WTC11 (cell line): Measurements from ENCODE around the gene GPR152. TPM values are rescaled to one million over a fixed set of nuclear protein-coding genes. Genes with fewer than 3 reads are reported as not detected.

Source experiments
- ATAC-seq: fragments of 200-7000 bp; cut with Tn5 transposase; 2 replicates; pipeline ENCODE4 v1.10.0; 2021; ENCODE audit warnings: mild to moderate bottlenecking, moderate library complexity
- CTCF ChIA-PET: fragments of 300-600 bp; sonication (Branson Sonifier 250); formaldehyde crosslinking; loops from one replicate; lab custom pipeline; 2021; ENCODE audit warnings: antibody characterized with exemption; lab: Charles Lee
- POLR2A ChIA-PET: fragments of 350-600 bp; sonication (Branson Sonifier 250); formaldehyde crosslinking; loops from one replicate; lab custom pipeline; 2021; ENCODE audit warnings: antibody characterized with exemption; lab: Charles Lee
- DNase-seq: peaks from one replicate; pipeline ENCODE4 v3.0.0; 2021; ENCODE audit warnings: low spot score
- H3K27ac Mint-ChIP-seq: 2 replicates; pipeline ENCODE4 v1.8.0; 2021; ENCODE audit warnings: mixed read lengths
- H3K27me3 Mint-ChIP-seq: 2 replicates; pipeline ENCODE4 v1.8.0; 2021; ENCODE audit warnings: low read depth, mild to moderate bottlenecking, moderate library complexity, mixed read lengths
- H3K36me3 Mint-ChIP-seq: 2 replicates; pipeline ENCODE4 v1.8.0; 2021; ENCODE audit warnings: mixed read lengths
- H3K4me1 Mint-ChIP-seq: 2 replicates; pipeline ENCODE4 v1.8.0; 2022; ENCODE audit warnings: mixed read lengths
- H3K4me3 Mint-ChIP-seq: 2 replicates; pipeline ENCODE4 v1.8.0; 2021; ENCODE audit warnings: mild to moderate bottlenecking, moderate library complexity, mixed read lengths
- H3K9me3 Mint-ChIP-seq: 2 replicates; pipeline ENCODE4 v1.8.0; 2021; ENCODE audit warnings: mixed read lengths
- CBFB ChIP-seq: sonication (generic); formaldehyde crosslinking; IDR thresholded peaks from 2 replicates; pipeline ENCODE4 v1.8.1; 2022; ENCODE audit warnings: mild to moderate bottlenecking, low read depth, missing genetic modification reagents
- CREM ChIP-seq: sonication (generic); formaldehyde crosslinking; IDR thresholded peaks from 2 replicates; pipeline ENCODE4 v1.8.1; 2022; ENCODE audit warnings: mild to moderate bottlenecking, missing genetic modification reagents, moderate library complexity
- ELF4 ChIP-seq: sonication (generic); formaldehyde crosslinking; IDR thresholded peaks from 2 replicates; pipeline ENCODE4 v1.8.1; 2022; ENCODE audit warnings: low read depth, mild to moderate bottlenecking, moderate library complexity, missing genetic modification reagents
- FOXJ3 ChIP-seq: sonication (generic); formaldehyde crosslinking; IDR thresholded peaks from 2 replicates; pipeline ENCODE4 v1.9.0; 2021; ENCODE audit warnings: missing genetic modification reagents, mild to moderate bottlenecking, borderline replicate concordance
- IRF2 ChIP-seq: sonication (generic); formaldehyde crosslinking; IDR thresholded peaks from 2 replicates; pipeline ENCODE4 v1.8.0; 2022; ENCODE audit warnings: low read depth, missing genetic modification reagents, borderline replicate concordance
- JUN ChIP-seq: sonication (generic); formaldehyde crosslinking; IDR thresholded peaks from 2 replicates; pipeline ENCODE4 v1.8.0; 2023; ENCODE audit warnings: mild to moderate bottlenecking, missing genetic modification reagents
- SMAD3 ChIP-seq: sonication (generic); formaldehyde crosslinking; IDR thresholded peaks from 2 replicates; pipeline ENCODE4 v1.8.0; 2022; ENCODE audit warnings: missing genetic modification reagents, mild to moderate bottlenecking, borderline replicate concordance
- TEAD4 ChIP-seq: sonication (generic); formaldehyde crosslinking; IDR thresholded peaks from 2 replicates; pipeline ENCODE4 v1.8.0; 2022; ENCODE audit warnings: mild to moderate bottlenecking, missing genetic modification reagents
- ZNF317 ChIP-seq: sonication (generic); formaldehyde crosslinking; IDR thresholded peaks from 2 replicates; pipeline ENCODE4 v1.8.1; 2023; ENCODE audit warnings: low read depth, mild to moderate bottlenecking, moderate library complexity, missing genetic modification reagents, borderline replicate concordance
- ZNF396 ChIP-seq: fragments of 250-450 bp; sonication (Bioruptor Pico); IDR thresholded peaks from 2 replicates; pipeline ENCODE4 v1.8.0; 2021; ENCODE audit warnings: mild to moderate bottlenecking, moderate library complexity, borderline replicate concordance
- ZNF416 ChIP-seq: fragments of 250-450 bp; sonication (Bioruptor Pico); IDR thresholded peaks from 2 replicates; pipeline ENCODE4 v1.9.0; 2021; ENCODE audit warnings: mild to moderate bottlenecking, inconsistent platforms
- ZNF671 ChIP-seq: fragments of 250-450 bp; sonication (Bioruptor Pico); IDR thresholded peaks from 2 replicates; pipeline ENCODE4 v1.8.0; 2021; ENCODE audit warnings: mild to moderate bottlenecking
- total RNA-seq: library from RNA; stranded (reverse); gene quantifications from 3 replicates; pipeline ENCODE4 v1.2.3, GENCODE V29; 2021
- TF ChIP-seq, protein P1 (sequence below): sonication (generic); formaldehyde crosslinking; IDR thresholded peaks from 2 replicates; pipeline ENCODE4 v1.8.1; 2023; ENCODE audit warnings: mild to moderate bottlenecking, missing genetic modification reagents, moderate library complexity
- TF ChIP-seq, protein P2 (sequence below): fragments of 250-450 bp; sonication (Bioruptor Pico); IDR thresholded peaks from 2 replicates; pipeline ENCODE4 v1.9.0; 2021; ENCODE audit warnings: mild to moderate bottlenecking, borderline replicate concordance
- TF ChIP-seq, protein P3 (sequence below): sonication (generic); formaldehyde crosslinking; IDR thresholded peaks from 2 replicates; pipeline ENCODE4 v1.8.1; 2023; ENCODE audit warnings: mild to moderate bottlenecking, missing genetic modification reagents
- TF ChIP-seq, protein P4 (sequence below): fragments of 250-450 bp; sonication (Bioruptor Pico); IDR thresholded peaks from 2 replicates; pipeline ENCODE4 v1.8.0; 2021; ENCODE audit warnings: mild to moderate bottlenecking
- TF ChIP-seq, protein P5 (sequence below): fragments of 250-450 bp; sonication (Bioruptor Pico); IDR thresholded peaks from 2 replicates; pipeline ENCODE4 v1.9.0; 2021; ENCODE audit warnings: moderate library complexity, mild to moderate bottlenecking, inconsistent platforms, borderline replicate concordance
- TF ChIP-seq, protein P6 (sequence below): sonication (generic); formaldehyde crosslinking; conservative IDR thresholded peaks from 2 replicates; pipeline ENCODE4 v1.8.1; 2022; ENCODE audit warnings: mild to moderate bottlenecking, missing genetic modification reagents
- TF ChIP-seq, protein P7 (sequence below): fragments of 250-450 bp; sonication (Bioruptor Pico); IDR thresholded peaks from 2 replicates; pipeline ENCODE4 v2.1.2; 2022; ENCODE audit warnings: mild to moderate bottlenecking, moderate library complexity
- TF ChIP-seq, protein P8 (sequence below): sonication (generic); formaldehyde crosslinking; IDR thresholded peaks from 2 replicates; pipeline ENCODE4 v1.8.0; 2023; ENCODE audit warnings: missing genetic modification reagents

The GPR152 gene
- total RNA-seq, 1 experiment from 2014 or later, result not detected

DNA sequence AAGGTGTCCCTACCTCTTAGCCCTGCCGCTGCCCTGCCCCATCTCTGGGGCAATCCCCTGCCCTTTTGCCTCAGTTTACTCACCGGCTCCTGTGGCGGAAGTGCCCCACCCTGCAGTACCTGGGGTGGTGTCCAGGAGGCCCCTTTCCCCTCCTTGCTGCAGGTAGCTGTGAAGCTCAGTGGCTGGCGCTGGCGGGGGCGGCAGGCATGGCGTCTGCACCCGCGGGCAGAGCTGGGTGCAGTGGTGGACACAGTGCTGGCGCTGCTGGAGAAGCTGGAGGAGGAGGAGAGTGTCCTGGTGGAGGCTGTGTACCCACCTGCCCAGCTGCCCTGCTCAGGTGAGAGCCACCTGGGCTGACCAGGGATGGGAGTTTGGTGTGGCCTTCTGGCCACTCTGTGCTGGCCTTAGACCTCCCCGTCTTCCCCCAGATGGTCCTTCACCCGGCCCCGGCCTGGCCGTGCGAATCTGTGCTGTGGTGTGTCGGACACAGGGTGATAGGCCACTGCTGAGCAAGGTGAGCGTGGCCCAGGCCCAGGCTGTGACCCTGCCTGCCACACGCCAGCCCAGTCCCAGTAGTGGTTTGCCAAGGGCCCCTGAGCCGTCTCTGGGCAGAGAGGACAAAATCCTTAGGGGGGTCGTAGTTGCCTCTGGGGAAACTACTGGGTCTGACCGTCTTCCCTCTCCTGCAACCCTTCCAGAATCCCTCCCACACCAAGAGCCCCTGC lies 33.0 kb downstream of the GPR152 start:
- CTCF ChIA-PET, result interaction anchor here (0.8 to 4.1 kb wide), 7 partner anchors 12 to 68 kb away, joined by 3 to 45 read pairs (median 5); partner anchors contain the start of genes PPP1CA and TBC1D10C

DNA sequence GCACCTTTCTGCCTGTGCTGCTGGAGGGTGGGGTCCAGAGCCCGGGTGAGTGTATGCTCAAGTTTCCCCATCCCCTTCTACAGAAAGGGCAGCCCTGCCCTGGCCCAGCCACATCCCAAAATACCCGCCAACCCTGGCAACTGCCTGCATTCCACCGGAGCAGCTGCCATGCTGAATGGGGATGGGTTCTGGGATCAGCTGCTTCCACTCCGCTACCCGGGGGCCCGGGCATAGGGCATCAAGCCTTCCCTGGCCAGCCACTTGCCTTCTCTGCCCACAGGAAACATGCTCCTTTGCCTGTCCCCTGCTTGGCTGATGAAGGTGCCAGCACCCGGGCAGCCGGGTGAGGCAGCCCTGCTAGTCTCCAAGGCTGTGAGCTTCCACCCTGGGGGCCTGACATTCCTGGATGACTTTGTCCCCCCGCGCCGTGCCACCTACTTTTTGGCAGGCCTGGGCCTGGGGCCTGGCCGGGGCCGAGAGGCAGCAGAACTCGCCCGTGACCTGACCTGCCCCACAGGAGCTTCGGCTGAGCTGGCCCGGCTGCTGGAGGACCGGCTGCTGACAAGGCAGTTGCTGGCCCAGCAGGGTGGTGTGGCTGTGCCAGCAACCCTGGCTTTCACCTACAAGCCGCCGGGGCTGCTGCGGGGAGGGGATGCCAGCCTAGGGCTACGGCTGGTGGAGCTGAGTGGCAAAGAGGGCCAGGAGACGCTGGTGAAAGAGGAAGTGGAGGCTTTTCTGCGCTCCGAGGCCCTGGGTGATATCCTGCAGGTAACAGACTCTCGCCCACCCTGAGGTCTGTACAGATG lies 33.9 kb downstream of the GPR152 start:
- DNase-seq (no peak), ATAC-seq (no peak)
- H3K27me3 Mint-ChIP-seq, result peaks cover 6% of the 10 kb centered on the region; the same call in 1 of the 2 replicates
- no peak overlapping the region for H3K4me3 Mint-ChIP-seq
- H3K9me3 Mint-ChIP-seq, result no peaks in the 10 kb centered on the region
- H3K27ac Mint-ChIP-seq, result no peak overlapping the region
- POLR2A ChIA-PET, result interaction anchor here (0.8 to 2.5 kb wide), 3 partner anchors 11 to 453 kb away, joined by 3 to 7 read pairs (median 7); partner anchors contain the start of gene PPP1CA
- CTCF ChIA-PET, result interaction anchor here (0.8 to 4.1 kb wide), 4 partner anchors 12 to 67 kb away, joined by 3 to 45 read pairs (median 4); partner anchors contain the start of genes PPP1CA and TBC1D10C
- H3K4me1 Mint-ChIP-seq, result peaks cover 19% of the 10 kb centered on the region
- H3K36me3 Mint-ChIP-seq, result no peaks in the 10 kb centered on the region
- TF ChIP-seq FOXJ3 (CRISPR knock-in tag) (no peak), ZNF317 (CRISPR knock-in tag) (no peak), TEAD4 (CRISPR knock-in tag) (no peak), CBFB (no peak), ELF4 (no peak), IRF2 (CRISPR knock-in tag) (no peak), SMAD3 (no peak), ZNF416 (CRISPR knock-in tag) (no peak), ZNF671 (CRISPR knock-in tag) (no peak)
- TF ChIP-seq, protein P1, sequence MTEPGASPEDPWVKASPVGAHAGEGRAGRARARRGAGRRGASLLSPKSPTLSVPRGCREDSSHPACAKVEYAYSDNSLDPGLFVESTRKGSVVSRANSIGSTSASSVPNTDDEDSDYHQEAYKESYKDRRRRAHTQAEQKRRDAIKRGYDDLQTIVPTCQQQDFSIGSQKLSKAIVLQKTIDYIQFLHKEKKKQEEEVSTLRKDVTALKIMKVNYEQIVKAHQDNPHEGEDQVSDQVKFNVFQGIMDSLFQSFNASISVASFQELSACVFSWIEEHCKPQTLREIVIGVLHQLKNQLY, result no peak
- TF ChIP-seq, protein P2, sequence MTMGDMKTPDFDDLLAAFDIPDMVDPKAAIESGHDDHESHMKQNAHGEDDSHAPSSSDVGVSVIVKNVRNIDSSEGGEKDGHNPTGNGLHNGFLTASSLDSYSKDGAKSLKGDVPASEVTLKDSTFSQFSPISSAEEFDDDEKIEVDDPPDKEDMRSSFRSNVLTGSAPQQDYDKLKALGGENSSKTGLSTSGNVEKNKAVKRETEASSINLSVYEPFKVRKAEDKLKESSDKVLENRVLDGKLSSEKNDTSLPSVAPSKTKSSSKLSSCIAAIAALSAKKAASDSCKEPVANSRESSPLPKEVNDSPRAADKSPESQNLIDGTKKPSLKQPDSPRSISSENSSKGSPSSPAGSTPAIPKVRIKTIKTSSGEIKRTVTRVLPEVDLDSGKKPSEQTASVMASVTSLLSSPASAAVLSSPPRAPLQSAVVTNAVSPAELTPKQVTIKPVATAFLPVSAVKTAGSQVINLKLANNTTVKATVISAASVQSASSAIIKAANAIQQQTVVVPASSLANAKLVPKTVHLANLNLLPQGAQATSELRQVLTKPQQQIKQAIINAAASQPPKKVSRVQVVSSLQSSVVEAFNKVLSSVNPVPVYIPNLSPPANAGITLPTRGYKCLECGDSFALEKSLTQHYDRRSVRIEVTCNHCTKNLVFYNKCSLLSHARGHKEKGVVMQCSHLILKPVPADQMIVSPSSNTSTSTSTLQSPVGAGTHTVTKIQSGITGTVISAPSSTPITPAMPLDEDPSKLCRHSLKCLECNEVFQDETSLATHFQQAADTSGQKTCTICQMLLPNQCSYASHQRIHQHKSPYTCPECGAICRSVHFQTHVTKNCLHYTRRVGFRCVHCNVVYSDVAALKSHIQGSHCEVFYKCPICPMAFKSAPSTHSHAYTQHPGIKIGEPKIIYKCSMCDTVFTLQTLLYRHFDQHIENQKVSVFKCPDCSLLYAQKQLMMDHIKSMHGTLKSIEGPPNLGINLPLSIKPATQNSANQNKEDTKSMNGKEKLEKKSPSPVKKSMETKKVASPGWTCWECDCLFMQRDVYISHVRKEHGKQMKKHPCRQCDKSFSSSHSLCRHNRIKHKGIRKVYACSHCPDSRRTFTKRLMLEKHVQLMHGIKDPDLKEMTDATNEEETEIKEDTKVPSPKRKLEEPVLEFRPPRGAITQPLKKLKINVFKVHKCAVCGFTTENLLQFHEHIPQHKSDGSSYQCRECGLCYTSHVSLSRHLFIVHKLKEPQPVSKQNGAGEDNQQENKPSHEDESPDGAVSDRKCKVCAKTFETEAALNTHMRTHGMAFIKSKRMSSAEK, result no peak

More for the DNA sequence above, 33.0 kb downstream of the GPR152 start:
- TF ChIP-seq, protein P3, sequence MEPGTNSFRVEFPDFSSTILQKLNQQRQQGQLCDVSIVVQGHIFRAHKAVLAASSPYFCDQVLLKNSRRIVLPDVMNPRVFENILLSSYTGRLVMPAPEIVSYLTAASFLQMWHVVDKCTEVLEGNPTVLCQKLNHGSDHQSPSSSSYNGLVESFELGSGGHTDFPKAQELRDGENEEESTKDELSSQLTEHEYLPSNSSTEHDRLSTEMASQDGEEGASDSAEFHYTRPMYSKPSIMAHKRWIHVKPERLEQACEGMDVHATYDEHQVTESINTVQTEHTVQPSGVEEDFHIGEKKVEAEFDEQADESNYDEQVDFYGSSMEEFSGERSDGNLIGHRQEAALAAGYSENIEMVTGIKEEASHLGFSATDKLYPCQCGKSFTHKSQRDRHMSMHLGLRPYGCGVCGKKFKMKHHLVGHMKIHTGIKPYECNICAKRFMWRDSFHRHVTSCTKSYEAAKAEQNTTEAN (CRISPR knock-in tag), result no peak
- TF ChIP-seq, protein P4, sequence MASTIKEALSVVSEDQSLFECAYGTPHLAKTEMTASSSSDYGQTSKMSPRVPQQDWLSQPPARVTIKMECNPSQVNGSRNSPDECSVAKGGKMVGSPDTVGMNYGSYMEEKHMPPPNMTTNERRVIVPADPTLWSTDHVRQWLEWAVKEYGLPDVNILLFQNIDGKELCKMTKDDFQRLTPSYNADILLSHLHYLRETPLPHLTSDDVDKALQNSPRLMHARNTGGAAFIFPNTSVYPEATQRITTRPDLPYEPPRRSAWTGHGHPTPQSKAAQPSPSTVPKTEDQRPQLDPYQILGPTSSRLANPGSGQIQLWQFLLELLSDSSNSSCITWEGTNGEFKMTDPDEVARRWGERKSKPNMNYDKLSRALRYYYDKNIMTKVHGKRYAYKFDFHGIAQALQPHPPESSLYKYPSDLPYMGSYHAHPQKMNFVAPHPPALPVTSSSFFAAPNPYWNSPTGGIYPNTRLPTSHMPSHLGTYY (CRISPR knock-in tag), result no peak
- TF ChIP-seq ZNF396 (CRISPR knock-in tag) (no peak), CREM (CRISPR knock-in tag) (no peak), ZNF416 (CRISPR knock-in tag) (no peak), JUN (CRISPR knock-in tag) (no peak)
- TF ChIP-seq, protein P5, sequence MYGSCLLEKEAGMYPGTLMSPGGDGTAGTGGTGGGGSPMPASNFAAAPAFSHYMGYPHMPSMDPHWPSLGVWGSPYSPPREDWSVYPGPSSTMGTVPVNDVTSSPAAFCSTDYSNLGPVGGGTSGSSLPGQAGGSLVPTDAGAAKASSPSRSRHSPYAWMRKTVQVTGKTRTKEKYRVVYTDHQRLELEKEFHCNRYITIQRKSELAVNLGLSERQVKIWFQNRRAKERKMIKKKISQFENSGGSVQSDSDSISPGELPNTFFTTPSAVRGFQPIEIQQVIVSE, result no peak
- TF ChIP-seq, protein P6, sequence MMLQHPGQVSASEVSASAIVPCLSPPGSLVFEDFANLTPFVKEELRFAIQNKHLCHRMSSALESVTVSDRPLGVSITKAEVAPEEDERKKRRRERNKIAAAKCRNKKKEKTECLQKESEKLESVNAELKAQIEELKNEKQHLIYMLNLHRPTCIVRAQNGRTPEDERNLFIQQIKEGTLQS (CRISPR knock-in tag), result no peak
- TF ChIP-seq, protein P7, sequence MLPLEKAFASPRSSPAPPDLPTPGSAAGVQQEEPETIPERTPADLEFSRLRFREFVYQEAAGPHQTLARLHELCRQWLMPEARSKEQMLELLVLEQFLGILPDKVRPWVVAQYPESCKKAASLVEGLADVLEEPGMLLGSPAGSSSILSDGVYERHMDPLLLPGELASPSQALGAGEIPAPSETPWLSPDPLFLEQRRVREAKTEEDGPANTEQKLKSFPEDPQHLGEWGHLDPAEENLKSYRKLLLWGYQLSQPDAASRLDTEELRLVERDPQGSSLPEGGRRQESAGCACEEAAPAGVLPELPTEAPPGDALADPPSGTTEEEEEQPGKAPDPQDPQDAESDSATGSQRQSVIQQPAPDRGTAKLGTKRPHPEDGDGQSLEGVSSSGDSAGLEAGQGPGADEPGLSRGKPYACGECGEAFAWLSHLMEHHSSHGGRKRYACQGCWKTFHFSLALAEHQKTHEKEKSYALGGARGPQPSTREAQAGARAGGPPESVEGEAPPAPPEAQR (CRISPR knock-in tag), result no peak
- TF ChIP-seq, protein P8, sequence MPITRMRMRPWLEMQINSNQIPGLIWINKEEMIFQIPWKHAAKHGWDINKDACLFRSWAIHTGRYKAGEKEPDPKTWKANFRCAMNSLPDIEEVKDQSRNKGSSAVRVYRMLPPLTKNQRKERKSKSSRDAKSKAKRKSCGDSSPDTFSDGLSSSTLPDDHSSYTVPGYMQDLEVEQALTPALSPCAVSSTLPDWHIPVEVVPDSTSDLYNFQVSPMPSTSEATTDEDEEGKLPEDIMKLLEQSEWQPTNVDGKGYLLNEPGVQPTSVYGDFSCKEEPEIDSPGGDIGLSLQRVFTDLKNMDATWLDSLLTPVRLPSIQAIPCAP (CRISPR knock-in tag), result no peak
- TF ChIP-seq, all 79 proteins: peak for 0
- no peaks in the 10 kb centered on the region for H3K9me3 Mint-ChIP-seq
- no peak for DNase-seq
- no peaks in the 10 kb centered on the region for H3K36me3 Mint-ChIP-seq
- peak overlapping the region; percentile 29 for H3K4me3 Mint-ChIP-seq
- ATAC-seq, result no peak
- peaks cover 6% of the 10 kb centered on the region; the same call in 1 of the 2 replicates for H3K27me3 Mint-ChIP-seq
- POLR2A ChIA-PET, result interaction anchor here (0.8 to 2.5 kb wide), 4 partner anchors 9 to 454 kb away, joined by 3 to 11 read pairs (median 5); partner anchors contain the start of genes PPP1CA and RPS6KB2
- peaks cover 19% of the 10 kb centered on the region for H3K4me1 Mint-ChIP-seq
- no peak overlapping the region for H3K27ac Mint-ChIP-seq
